Measurements from ENCODE around the gene NUDT8. TPM values are rescaled to one million over a fixed set of nuclear protein-coding genes. Genes with fewer than 3 reads are reported as not detected.

The NUDT8 gene
- total and polyA plus RNA-seq, 2 experiments from 2014 or later, result 5.0 to 15.1 TPM

DNA sequence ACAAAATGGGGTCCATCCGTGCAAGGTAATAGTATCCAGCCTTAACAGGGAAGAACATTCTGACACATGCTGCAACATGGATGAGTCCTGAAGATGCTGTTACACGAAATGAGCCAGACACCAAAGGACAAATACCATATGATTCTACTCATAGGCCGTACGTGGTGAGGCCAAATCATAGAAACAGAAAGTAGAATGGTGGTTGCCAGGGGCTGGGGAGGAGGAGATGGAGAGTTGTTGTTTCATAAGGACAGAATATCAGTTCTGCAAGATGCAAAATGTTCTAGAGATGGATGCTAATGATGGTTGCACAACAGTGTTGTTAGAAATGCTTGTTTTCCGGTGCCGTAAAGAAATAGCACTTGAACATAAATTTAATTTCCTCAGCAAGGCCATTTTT is 7.2 kb upstream of the NUDT8 start:
- Histone ChIP-seq H3F3A (replicated peaks; ENCODE audit: low read depth) (no peaks in the 10 kb centered on the region), H2AFZ (no peak overlapping the region), H3K27me3 (ENCODE audit: insufficient read depth) (peaks cover 8% of the 10 kb centered on the region), H3K36me3 (ENCODE audit: insufficient read depth) (no peaks in the 10 kb centered on the region), H3K4me3 (no peak overlapping the region), H3K79me2 (replicated peaks; ENCODE audit: insufficient read depth) (no peaks in the 10 kb centered on the region), H3K9me2 (ENCODE audit: insufficient read depth) (no peaks in the 10 kb centered on the region), H3K4me1 (ENCODE audit: insufficient read depth) (no peaks in the 10 kb centered on the region), H4K20me1 (replicated peaks; ENCODE audit: insufficient read depth) (no peaks in the 10 kb centered on the region), H3K27ac (ENCODE audit: low read depth) (no peak overlapping the region), H3K4me2 (no peak overlapping the region)
- peaks cover 22% of the 10 kb centered on the region for H3K27me3 Mint-ChIP-seq (ENCODE audit: insufficient read depth, low read depth, poor library complexity)
- no peak overlapping the region for H3K27ac Mint-ChIP-seq
- H3K9me3 Mint-ChIP-seq, result no peaks in the 10 kb centered on the region; the same call in 2 of the 3 replicates
- no peaks in the 10 kb centered on the region; the same call in 2 of the 3 replicates for H3K36me3 Mint-ChIP-seq (ENCODE audit: low read depth)
- no peak overlapping the region for H3K4me3 Mint-ChIP-seq
- no peak for DNase-seq (ENCODE audit: low spot score)
- TF ChIP-seq ZNF114 (CRISPR knock-in tag; IDR thresholded peaks at IDR 0.05), result no peak
- TF ChIP-seq, protein P1, sequence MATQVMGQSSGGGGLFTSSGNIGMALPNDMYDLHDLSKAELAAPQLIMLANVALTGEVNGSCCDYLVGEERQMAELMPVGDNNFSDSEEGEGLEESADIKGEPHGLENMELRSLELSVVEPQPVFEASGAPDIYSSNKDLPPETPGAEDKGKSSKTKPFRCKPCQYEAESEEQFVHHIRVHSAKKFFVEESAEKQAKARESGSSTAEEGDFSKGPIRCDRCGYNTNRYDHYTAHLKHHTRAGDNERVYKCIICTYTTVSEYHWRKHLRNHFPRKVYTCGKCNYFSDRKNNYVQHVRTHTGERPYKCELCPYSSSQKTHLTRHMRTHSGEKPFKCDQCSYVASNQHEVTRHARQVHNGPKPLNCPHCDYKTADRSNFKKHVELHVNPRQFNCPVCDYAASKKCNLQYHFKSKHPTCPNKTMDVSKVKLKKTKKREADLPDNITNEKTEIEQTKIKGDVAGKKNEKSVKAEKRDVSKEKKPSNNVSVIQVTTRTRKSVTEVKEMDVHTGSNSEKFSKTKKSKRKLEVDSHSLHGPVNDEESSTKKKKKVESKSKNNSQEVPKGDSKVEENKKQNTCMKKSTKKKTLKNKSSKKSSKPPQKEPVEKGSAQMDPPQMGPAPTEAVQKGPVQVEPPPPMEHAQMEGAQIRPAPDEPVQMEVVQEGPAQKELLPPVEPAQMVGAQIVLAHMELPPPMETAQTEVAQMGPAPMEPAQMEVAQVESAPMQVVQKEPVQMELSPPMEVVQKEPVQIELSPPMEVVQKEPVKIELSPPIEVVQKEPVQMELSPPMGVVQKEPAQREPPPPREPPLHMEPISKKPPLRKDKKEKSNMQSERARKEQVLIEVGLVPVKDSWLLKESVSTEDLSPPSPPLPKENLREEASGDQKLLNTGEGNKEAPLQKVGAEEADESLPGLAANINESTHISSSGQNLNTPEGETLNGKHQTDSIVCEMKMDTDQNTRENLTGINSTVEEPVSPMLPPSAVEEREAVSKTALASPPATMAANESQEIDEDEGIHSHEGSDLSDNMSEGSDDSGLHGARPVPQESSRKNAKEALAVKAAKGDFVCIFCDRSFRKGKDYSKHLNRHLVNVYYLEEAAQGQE (IDR thresholded peaks at IDR 0.05; ENCODE audit: unreplicated experiment), result no peak
- ATAC-seq, result no peak
- peaks cover 8% of the 10 kb centered on the region; the same call in 2 of the 3 replicates for H3K4me1 Mint-ChIP-seq

- H3K27ac ChIP-seq (ENCODE audit: low read depth), result no peak overlapping the region
- H3K36me3 Mint-ChIP-seq (ENCODE audit: low read depth), result no peaks in the 10 kb centered on the region; the same call in 2 of the 3 replicates
- H3K79me2 ChIP-seq (replicated peaks; ENCODE audit: insufficient read depth), result no peaks in the 10 kb centered on the region
- no peak overlapping the region for H3K4me3 Mint-ChIP-seq
- H3K9me2 ChIP-seq (ENCODE audit: insufficient read depth), result no peaks in the 10 kb centered on the region
- H3K27me3 ChIP-seq (ENCODE audit: insufficient read depth), result peaks cover under 1% of the 10 kb centered on the region
- no peak overlapping the region for H3K4me2 ChIP-seq
- H2AFZ ChIP-seq, result no peak overlapping the region
- H3K4me1 ChIP-seq (ENCODE audit: insufficient read depth), result peaks cover 10% of the 10 kb centered on the region; the same call in 1 of the 2 replicates
- ATAC-seq, result no peak
- peaks cover 16% of the 10 kb centered on the region; the same call in 2 of the 3 replicates for H3K4me1 Mint-ChIP-seq
- H3K9me3 Mint-ChIP-seq, result no peaks in the 10 kb centered on the region; the same call in 2 of the 3 replicates
- H3F3A ChIP-seq (replicated peaks; ENCODE audit: low read depth), result peaks cover 5% of the 10 kb centered on the region; the same call in 1 of the 2 replicates
- H4K20me1 ChIP-seq (replicated peaks; ENCODE audit: insufficient read depth), result no peaks in the 10 kb centered on the region
- peaks cover 28% of the 10 kb centered on the region for H3K27me3 Mint-ChIP-seq (ENCODE audit: insufficient read depth, low read depth, poor library complexity)
- H3K27ac Mint-ChIP-seq, result no peak overlapping the region
- no peak for DNase-seq (ENCODE audit: low spot score)
- no peak overlapping the region for H3K4me3 ChIP-seq
- no peaks in the 10 kb centered on the region for H3K36me3 ChIP-seq (ENCODE audit: insufficient read depth)
- TF ChIP-seq CREB1 (CRISPR knock-in tag; IDR thresholded peaks at IDR 0.05; ENCODE audit: low read depth), result no peak
- no peak for TF ChIP-seq JUNB (IDR thresholded peaks at IDR 0.05; ENCODE audit: unreplicated experiment)
- TF ChIP-seq, protein P2, sequence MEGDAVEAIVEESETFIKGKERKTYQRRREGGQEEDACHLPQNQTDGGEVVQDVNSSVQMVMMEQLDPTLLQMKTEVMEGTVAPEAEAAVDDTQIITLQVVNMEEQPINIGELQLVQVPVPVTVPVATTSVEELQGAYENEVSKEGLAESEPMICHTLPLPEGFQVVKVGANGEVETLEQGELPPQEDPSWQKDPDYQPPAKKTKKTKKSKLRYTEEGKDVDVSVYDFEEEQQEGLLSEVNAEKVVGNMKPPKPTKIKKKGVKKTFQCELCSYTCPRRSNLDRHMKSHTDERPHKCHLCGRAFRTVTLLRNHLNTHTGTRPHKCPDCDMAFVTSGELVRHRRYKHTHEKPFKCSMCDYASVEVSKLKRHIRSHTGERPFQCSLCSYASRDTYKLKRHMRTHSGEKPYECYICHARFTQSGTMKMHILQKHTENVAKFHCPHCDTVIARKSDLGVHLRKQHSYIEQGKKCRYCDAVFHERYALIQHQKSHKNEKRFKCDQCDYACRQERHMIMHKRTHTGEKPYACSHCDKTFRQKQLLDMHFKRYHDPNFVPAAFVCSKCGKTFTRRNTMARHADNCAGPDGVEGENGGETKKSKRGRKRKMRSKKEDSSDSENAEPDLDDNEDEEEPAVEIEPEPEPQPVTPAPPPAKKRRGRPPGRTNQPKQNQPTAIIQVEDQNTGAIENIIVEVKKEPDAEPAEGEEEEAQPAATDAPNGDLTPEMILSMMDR (conservative IDR thresholded peaks at IDR 0.05; ENCODE audit: low read depth in 2 of 2), result no peak
- no peak for TF ChIP-seq ZNF462 (CRISPR knock-in tag; IDR thresholded peaks at IDR 0.05)
- TF ChIP-seq, protein P3, sequence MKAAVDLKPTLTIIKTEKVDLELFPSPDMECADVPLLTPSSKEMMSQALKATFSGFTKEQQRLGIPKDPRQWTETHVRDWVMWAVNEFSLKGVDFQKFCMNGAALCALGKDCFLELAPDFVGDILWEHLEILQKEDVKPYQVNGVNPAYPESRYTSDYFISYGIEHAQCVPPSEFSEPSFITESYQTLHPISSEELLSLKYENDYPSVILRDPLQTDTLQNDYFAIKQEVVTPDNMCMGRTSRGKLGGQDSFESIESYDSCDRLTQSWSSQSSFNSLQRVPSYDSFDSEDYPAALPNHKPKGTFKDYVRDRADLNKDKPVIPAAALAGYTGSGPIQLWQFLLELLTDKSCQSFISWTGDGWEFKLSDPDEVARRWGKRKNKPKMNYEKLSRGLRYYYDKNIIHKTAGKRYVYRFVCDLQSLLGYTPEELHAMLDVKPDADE (IDR thresholded peaks at IDR 0.05), result no peak
- TF ChIP-seq ZNF331 (CRISPR knock-in tag; IDR thresholded peaks at IDR 0.05; ENCODE audit: low read depth), result no peak
- no peak for TF ChIP-seq POLR2AphosphoS5 (IDR thresholded peaks at IDR 0.05; ENCODE audit: low read depth)
- TF ChIP-seq NANOG (IDR thresholded peaks at IDR 0.05; ENCODE audit: borderline replicate concordance), result no peak
Measured at GRCh38 chr11:67635231-67635521, 5.4 kb upstream of the NUDT8 start.

Measured in GM23338 (cell line).